H1 (cell line): ENCODE data around the gene R3HDM1. TPM values are rescaled to one million over a fixed set of nuclear protein-coding genes. Genes with fewer than 3 reads are reported as not detected.

Experiments used
- CTCF ChIA-PET: fragments of 300-600 bp; sonication (Branson Sonifier 250); formaldehyde crosslinking; loops from one replicate; lab custom pipeline; 2021; ENCODE audit not compliant: partially characterized antibody; lab: Charles Lee
- POLR2A ChIA-PET: fragments of 300-600 bp; sonication (Branson Sonifier 250); formaldehyde crosslinking; loops from one replicate; lab custom pipeline; 2021; ENCODE audit warnings: inconsistent platforms; ENCODE audit not compliant: partially characterized antibody; lab: Charles Lee
- DNase-seq, 2 experiments: peaks; one replicate each; pipeline versions ENCODE4 v3.0.0 to v3.0.0-alpha.2; 2010 to 2022; ENCODE audit warnings: low spot score in 2 of 2, low read depth in 1 of 2, mixed read lengths in 1 of 2
- FAIRE-seq: peaks from 2 replicates; lab custom pipeline; 2011; peaks lifted over from hg19 to GRCh38; lab: Jason Lieb, UNC
- H2AFZ ChIP-seq: 2 replicates; pipeline ENCODE4 v1.8.1; 2012; ENCODE audit warnings: low read length, inconsistent platforms
- H2AK5ac ChIP-seq: 2 replicates; pipeline ENCODE4 v1.6.1; 2013; ENCODE audit warnings: low read depth, low read length
- H2BK120ac ChIP-seq: replicated peaks from 2 replicates; pipeline ENCODE3; 2013; ENCODE audit warnings: low read depth, low read length, inconsistent platforms
- H2BK12ac ChIP-seq: 2 replicates; pipeline ENCODE4 v1.6.1; 2013; ENCODE audit warnings: low read depth, low read length
- H2BK15ac ChIP-seq: 2 replicates; pipeline ENCODE4 v1.6.1; 2013; ENCODE audit warnings: low read length
- H2BK20ac ChIP-seq: 2 replicates; pipeline ENCODE4 v1.6.1; 2013; ENCODE audit warnings: low read length
- H2BK5ac ChIP-seq: 2 replicates; pipeline ENCODE4 v1.6.1; 2013; ENCODE audit warnings: low read depth, low read length
- H3K14ac ChIP-seq: 2 replicates; pipeline ENCODE4 v1.6.1; 2013; ENCODE audit warnings: inconsistent platforms; ENCODE audit not compliant: insufficient read length
- H3K18ac ChIP-seq: 2 replicates; pipeline ENCODE4 v1.6.1; 2013; ENCODE audit warnings: low read length; ENCODE audit errors: extremely low read depth
- H3K23ac ChIP-seq: 2 replicates; pipeline ENCODE4 v1.6.1; 2013; ENCODE audit warnings: inconsistent platforms; ENCODE audit not compliant: insufficient read length
- H3K23me2 ChIP-seq: 2 replicates; pipeline ENCODE4 v1.6.1; 2013; ENCODE audit warnings: low read depth, low read length
- H3K27ac ChIP-seq: 2 replicates; pipeline ENCODE4 v1.6.1; 2011; ENCODE audit warnings: low read depth, low read length, inconsistent platforms
- H3K27me3 ChIP-seq, 4 experiments: replicated peaks in 1 of 4; 1 replicate in 1 of 4; 2 replicates in 3 of 4; pipeline versions ENCODE4 v1.6.1 to v1.8.1; 2011 to 2013; ENCODE audit warnings: low read length in 3 of 4, mild to moderate bottlenecking in 3 of 4, inconsistent platforms in 2 of 4, mixed read lengths in 2 of 4, moderate library complexity in 1 of 4; ENCODE audit not compliant: control insufficient read depth in 3 of 4, insufficient read depth in 3 of 4; ENCODE audit errors: extremely low read depth in 1 of 4
- H3K36me3 ChIP-seq, 4 experiments: 2 replicates each; pipeline versions ENCODE4 v1.6.1 to v1.8.1; 2011 to 2013; ENCODE audit warnings: mild to moderate bottlenecking in 4 of 4, low read length in 3 of 4, moderate library complexity in 2 of 4, control low read depth in 1 of 4, inconsistent platforms in 1 of 4; ENCODE audit not compliant: insufficient read depth in 4 of 4, control insufficient read depth in 2 of 4
- H3K4ac ChIP-seq: replicated peaks from 2 replicates; pipeline ENCODE3; 2013; ENCODE audit warnings: low read length, low read depth, mixed read lengths, inconsistent platforms; ENCODE audit not compliant: insufficient read length
- H3K4me1 ChIP-seq, 4 experiments: replicated peaks in 1 of 4; 1 replicate in 1 of 4; 2 replicates in 3 of 4; pipeline versions ENCODE4 v1.6.1 to v1.8.1; 2011 to 2013; ENCODE audit warnings: low read length in 3 of 4, inconsistent platforms in 2 of 4, mixed read lengths in 1 of 4; ENCODE audit not compliant: insufficient read depth in 4 of 4, control insufficient read depth in 3 of 4
- H3K4me2 ChIP-seq, 2 experiments: 2 replicates each; pipeline versions ENCODE4 v1.6.1 to v1.8.1; 2011 to 2013; ENCODE audit warnings: low read depth in 2 of 2, low read length in 2 of 2, control low read depth in 1 of 2, inconsistent platforms in 1 of 2, mild to moderate bottlenecking in 1 of 2; ENCODE audit not compliant: insufficient read depth in 1 of 2
- H3K4me3 ChIP-seq, 4 experiments: fragments of 200-600, 300-600 bp in 1 of 4; sonication (generic), shearing (Covaris generic), sonication (Bioruptor Twin) in 1 of 4; 2 replicates each; pipeline versions ENCODE4 v1.5.1 to v1.8.1; 2011 to 2016; ENCODE audit warnings: low read length in 4 of 4, low read depth in 3 of 4, control low read depth in 2 of 4, inconsistent platforms in 2 of 4, mild to moderate bottlenecking in 2 of 4, mixed read lengths in 1 of 4, moderate library complexity in 1 of 4; ENCODE audit not compliant: insufficient read depth in 2 of 4; ENCODE audit errors: extremely low read depth in 1 of 4
- H3K56ac ChIP-seq: replicated peaks from 2 replicates; pipeline ENCODE3; 2013; ENCODE audit warnings: low read depth, mild to moderate bottlenecking, mixed read lengths, low read length, inconsistent platforms; ENCODE audit not compliant: insufficient read length
- H3K79me1 ChIP-seq: 2 replicates; pipeline ENCODE4 v1.6.1; 2013; ENCODE audit warnings: low read depth, low read length, control low read depth
- H3K79me2 ChIP-seq, 2 experiments: 2 replicates each; pipeline versions ENCODE4 v1.6.1 to v1.8.1; 2012 to 2013; ENCODE audit warnings: low read length in 2 of 2, mild to moderate bottlenecking in 2 of 2, inconsistent platforms in 1 of 2; ENCODE audit not compliant: insufficient read depth in 2 of 2, control insufficient read depth in 1 of 2
- H3K9ac ChIP-seq, 4 experiments: replicated peaks in 1 of 4; 1 replicate in 1 of 4; 2 replicates in 3 of 4; pipeline versions ENCODE4 v1.6.1 to v1.8.1; 2011 to 2013; ENCODE audit warnings: low read depth in 3 of 4, low read length in 3 of 4, control low read depth in 2 of 4, mild to moderate bottlenecking in 2 of 4, moderate library complexity in 2 of 4, inconsistent platforms in 1 of 4; ENCODE audit errors: extremely low read depth in 1 of 4
- H3K9me3 ChIP-seq, 2 experiments: 2 replicates each; pipeline versions ENCODE4 v1.6.1 to v1.8.1; 2012 to 2013; ENCODE audit warnings: mild to moderate bottlenecking in 2 of 2, moderate library complexity in 2 of 2, control low read depth in 1 of 2, inconsistent platforms in 1 of 2, low read depth in 1 of 2, low read length in 1 of 2, mixed read lengths in 1 of 2; ENCODE audit not compliant: insufficient read depth in 2 of 2
- H4K20me1 ChIP-seq, 2 experiments: replicated peaks in 1 of 2; 2 replicates each; pipeline versions ENCODE3 to v1.8.1; 2011 to 2013; ENCODE audit warnings: inconsistent platforms in 2 of 2, low read length in 2 of 2, mild to moderate bottlenecking in 1 of 2; ENCODE audit not compliant: insufficient read depth in 2 of 2, control insufficient read depth in 1 of 2
- H4K5ac ChIP-seq: 2 replicates; pipeline ENCODE4 v1.6.1; 2013; ENCODE audit warnings: low read length, low read depth, mixed read lengths, inconsistent platforms; ENCODE audit not compliant: insufficient read length
- H4K8ac ChIP-seq: 2 replicates; pipeline ENCODE4 v1.8.0; 2013; ENCODE audit warnings: mild to moderate bottlenecking, moderate library complexity, low read length, inconsistent platforms; ENCODE audit not compliant: insufficient read depth; ENCODE audit errors: extremely low read depth
- H4K91ac ChIP-seq: replicated peaks from 2 replicates; pipeline ENCODE3; 2013; ENCODE audit warnings: low read length, mixed read lengths, inconsistent platforms; ENCODE audit not compliant: insufficient read length
- BRCA1 ChIP-seq: IDR thresholded peaks from 2 replicates; pipeline ENCODE4 v1.6.1; 2012; ENCODE audit warnings: low read depth, low read length, improper control_type of control experiment
- CBX5 ChIP-seq: fragments of 300-800, 300-1000 bp; sonication (generic); IDR thresholded peaks from 2 replicates; pipeline ENCODE4 v1.7.1; 2016; ENCODE audit warnings: antibody characterized with exemption, low read length, low read depth
- EP300 ChIP-seq, 2 experiments: IDR thresholded peaks; 1 replicate in 1 of 2; 2 replicates in 1 of 2; pipeline ENCODE4 v1.6.1; 2011 to 2012; ENCODE audit warnings: low read depth in 2 of 2, low read length in 2 of 2, mild to moderate bottlenecking in 2 of 2, borderline replicate concordance in 1 of 2, inconsistent platforms in 1 of 2, moderate library complexity in 1 of 2
- GTF2F1 ChIP-seq: IDR thresholded peaks from 2 replicates; pipeline ENCODE4 v1.6.1; 2012; ENCODE audit warnings: low read depth, low read length, improper control_type of control experiment, borderline replicate concordance
- KDM4A ChIP-seq: IDR thresholded peaks from one replicate; pipeline ENCODE4 v1.7.1; 2012; ENCODE audit warnings: low read depth, mild to moderate bottlenecking, moderate library complexity, low read length, inconsistent platforms; ENCODE audit not compliant: severe bottlenecking
- PHF8 ChIP-seq: fragments of 200-600 bp; sonication (generic); conservative IDR thresholded peaks from 2 replicates; pipeline ENCODE4 v1.7.1; 2012; ENCODE audit warnings: low read depth, mild to moderate bottlenecking, inconsistent platforms, low read length, moderate library complexity
- SAP30 ChIP-seq: fragments of 300-600 bp; sonication (generic); IDR thresholded peaks from 2 replicates; pipeline ENCODE4 v1.7.1; 2012; ENCODE audit warnings: low read length, moderate library complexity, mild to moderate bottlenecking, inconsistent platforms; ENCODE audit not compliant: insufficient read depth, insufficient replicate concordance
- SP2 ChIP-seq: IDR thresholded peaks from 2 replicates; pipeline ENCODE4 v1.6.1; 2012; ENCODE audit warnings: mild to moderate bottlenecking, low read length, inconsistent platforms
- SRF ChIP-seq: IDR thresholded peaks from 2 replicates; pipeline ENCODE4 v1.6.1; 2011; ENCODE audit warnings: mild to moderate bottlenecking, low read depth, low read length, moderate library complexity
- polyA plus RNA-seq, 7 experiments: library from polyadenylated mRNA; depleted of rRNA in 3 of 7; stranded (reverse) in 5 of 7; unstranded in 2 of 7; fragments of >200 nt in 5 of 7; fragments of 200-250 nt in 2 of 7; gene quantifications; 1 replicate in 5 of 7; 2 replicates in 1 of 7; 4 replicates in 1 of 7; pipeline versions ENCODE4 v1.2.1 to v1.2.3, GENCODE V29; 2011 to 2013; ENCODE audit warnings: missing spikeins in 2 of 7, mixed read lengths in 2 of 7
- total RNA-seq: library from RNA; stranded (reverse); fragmentation: NEBNext Ultra II Directional; extraction: Animal tissue kit (Norgen Biotek cat#: 25700); gene quantifications from 2 replicates; pipeline ENCODE4 v1.2.1, GENCODE V29; 2021

The R3HDM1 gene
- total and polyA plus RNA-seq, 2 of the 8 experiments (the other 6 are each of a cell fraction or from before 2014, with no cell fraction given), result 77.7 to 120 TPM

GRCh38 chr2:135773917-135774316 lies 242.6 kb downstream of the R3HDM1 start:
- Histone ChIP-seq H3K36me3 (peaks cover 5 to 85% (median 48%) of the 10 kb centered on the region in 4 experiments), H3K4me1 (no peaks in the 10 kb centered on the region), H3K79me1 (no peaks in the 10 kb centered on the region), H3K79me2 (no peaks in the 10 kb centered on the region), H3K4ac (no peak overlapping the region), H3K4me2 (no peak overlapping the region), H3K23me2 (no peaks in the 10 kb centered on the region), H3K18ac (no peak overlapping the region), H3K27ac (no peak overlapping the region), H3K56ac (no peak overlapping the region), H2BK5ac (no peak overlapping the region), H3K9me3 (no peaks in the 10 kb centered on the region), H3K23ac (no peak overlapping the region), H4K8ac (no peak overlapping the region), H3K4me3 (no peak overlapping the region), H3K9ac (no peak overlapping the region), H4K20me1 (peaks cover 0 to under 1% of the 10 kb centered on the region in 2 experiments), H4K91ac (no peak overlapping the region), H2BK20ac (no peak overlapping the region), H2AFZ (no peak overlapping the region), H4K5ac (no peak overlapping the region), H2BK120ac (no peak overlapping the region), H3K14ac (no peak overlapping the region), H2AK5ac (no peak overlapping the region), H2BK15ac (no peak overlapping the region), H3K27me3 (no peaks in the 10 kb centered on the region), H2BK12ac (no peak overlapping the region)
- CTCF ChIA-PET, result no interaction called here
- POLR2A ChIA-PET, result interaction anchor here (0.6 kb wide), 1 partner anchor 765 kb away, joined by 3 read pairs; no protein-coding TSS in a partner anchor
- no peak for TF ChIP-seq SP2
- no peak for TF ChIP-seq PHF8
- TF ChIP-seq SAP30, result no peak
- TF ChIP-seq KDM4A, result no peak
- TF ChIP-seq SRF, result no peak
- TF ChIP-seq CBX5, result no peak
- TF ChIP-seq GTF2F1, result no peak
- TF ChIP-seq EP300 (IDR thresholded peaks at IDR 0.05; ENCODE audit: borderline replicate concordance in 1 of 2, low read depth in 2 of 2, low read length in 2 of 2), result no peak
- TF ChIP-seq BRCA1, result no peak
- FAIRE-seq (no peak), DNase-seq (no peak)
